WERI-Rb-1 (cell line): ENCODE results near the gene TPX2.

Experiments used
- DNase-seq: peaks from one replicate; pipeline ENCODE4 v3.0.0-alpha.2; 2020
- H3K27ac ChIP-seq: fragments of 250-450 bp; sonication (Bioruptor Pico); 2 replicates; pipeline ENCODE4 v1.5.1; 2020; ENCODE audit warnings: mild to moderate bottlenecking, moderate library complexity
- H3K27me3 ChIP-seq: fragments of 250-450 bp; sonication (Bioruptor Pico); 2 replicates; pipeline ENCODE4 v1.5.1; 2021; ENCODE audit warnings: mild to moderate bottlenecking, low read depth, moderate library complexity; ENCODE audit not compliant: insufficient read depth, severe bottlenecking
- H3K36me3 ChIP-seq: fragments of 250-450 bp; sonication (Bioruptor Pico); 2 replicates; pipeline ENCODE4 v1.5.1; 2020; ENCODE audit warnings: mild to moderate bottlenecking, moderate library complexity
- H3K4me3 ChIP-seq: 2 replicates; pipeline ENCODE4 v1.5.1; 2011; ENCODE audit warnings: low read depth, mild to moderate bottlenecking, control low read depth, low read length
- H3K9me3 ChIP-seq: fragments of 250-450 bp; sonication (Bioruptor Pico); 2 replicates; pipeline ENCODE4 v1.5.1; 2021; ENCODE audit warnings: mild to moderate bottlenecking, moderate library complexity; ENCODE audit not compliant: severe bottlenecking
- CTCF ChIP-seq: IDR thresholded peaks from 2 replicates; pipeline ENCODE4 v1.5.1; 2011; ENCODE audit warnings: low read depth, mild to moderate bottlenecking, control low read depth, inconsistent platforms, low read length

TPX2 gene

GRCh38 chr20:31774408-31774807, 35.3 kb downstream of the TPX2 start:
- Histone ChIP-seq H3K4me3 (no peak overlapping the region), H3K27ac (no peak overlapping the region), H3K27me3 (no peaks in the 10 kb centered on the region), H3K36me3 (peaks cover 94% of the 10 kb centered on the region), H3K9me3 (no peaks in the 10 kb centered on the region)
- no peak for DNase-seq
- no peak for TF ChIP-seq CTCF

- no peak for TF ChIP-seq CTCF
- H3K27ac ChIP-seq, result no peak overlapping the region
- DNase-seq, result no peak
- no peak overlapping the region for H3K4me3 ChIP-seq
- H3K36me3 ChIP-seq, result peaks cover 96% of the 10 kb centered on the region
- no peaks in the 10 kb centered on the region for H3K27me3 ChIP-seq
- H3K9me3 ChIP-seq, result no peaks in the 10 kb centered on the region
These were observed 41.7 kb downstream of the TPX2 start for GRCh38 chr20:31780839-31781238.

- Histone ChIP-seq H3K36me3 (peaks cover 97% of the 10 kb centered on the region), H3K27me3 (no peaks in the 10 kb centered on the region), H3K27ac (no peak overlapping the region), H3K4me3 (no peak overlapping the region), H3K9me3 (no peaks in the 10 kb centered on the region)
- no peak for DNase-seq
- TF ChIP-seq CTCF, result no peak
These were observed 42.9 kb downstream of the TPX2 start for GRCh38 chr20:31781945-31782344.

- no peak for TF ChIP-seq CTCF
- H3K27ac ChIP-seq, result no peak overlapping the region
- H3K36me3 ChIP-seq, result peaks cover 93% of the 10 kb centered on the region
- no peak for DNase-seq
- H3K9me3 ChIP-seq, result no peaks in the 10 kb centered on the region
- no peaks in the 10 kb centered on the region for H3K27me3 ChIP-seq
- no peak overlapping the region for H3K4me3 ChIP-seq
These were observed 45.4 kb downstream of the TPX2 start for GRCh38 chr20:31784354-31785044.

GRCh38 chr20:31785089-31785488, 46.0 kb downstream of the TPX2 start:
- no peak for TF ChIP-seq CTCF
- peaks cover 93% of the 10 kb centered on the region for H3K36me3 ChIP-seq
- H3K9me3 ChIP-seq, result no peaks in the 10 kb centered on the region

GRCh38 chr20:31788578-31788977, 49.5 kb downstream of the TPX2 start:
- Histone ChIP-seq H3K27ac (no peak overlapping the region), H3K9me3 (no peaks in the 10 kb centered on the region)
- no peak for DNase-seq

More at GRCh38 chr20:31785089-31785488, 46.0 kb downstream of the TPX2 start:
- Histone ChIP-seq H3K27me3 (no peaks in the 10 kb centered on the region), H3K27ac (no peak overlapping the region), H3K4me3 (no peak overlapping the region)
- DNase-seq, result no peak

More at GRCh38 chr20:31788578-31788977, 49.5 kb downstream of the TPX2 start:
- peak; percentile 36 for TF ChIP-seq CTCF
- H3K36me3 ChIP-seq, result peaks cover 93% of the 10 kb centered on the region
- H3K4me3 ChIP-seq, result no peak overlapping the region
- H3K27me3 ChIP-seq, result no peaks in the 10 kb centered on the region
